ENCODE results near the gene AHCYL2.

AHCYL2 gene

GRCh38 chr7:129338450-129338849 is 113.6 kb downstream of the AHCYL2 start:
- no peaks in the 10 kb centered on the region for H3K27me3 ChIP-seq
- no peak overlapping the region for H3K27ac ChIP-seq
- H3K36me3 ChIP-seq = no peaks in the 10 kb centered on the region
- no peaks in the 10 kb centered on the region for H3K4me1 ChIP-seq (ENCODE audit: control insufficient read depth in 1 of 2, insufficient read depth in 1 of 2, low read depth in 1 of 2, low read length in 1 of 2)
- TF ChIP-seq, protein P1, sequence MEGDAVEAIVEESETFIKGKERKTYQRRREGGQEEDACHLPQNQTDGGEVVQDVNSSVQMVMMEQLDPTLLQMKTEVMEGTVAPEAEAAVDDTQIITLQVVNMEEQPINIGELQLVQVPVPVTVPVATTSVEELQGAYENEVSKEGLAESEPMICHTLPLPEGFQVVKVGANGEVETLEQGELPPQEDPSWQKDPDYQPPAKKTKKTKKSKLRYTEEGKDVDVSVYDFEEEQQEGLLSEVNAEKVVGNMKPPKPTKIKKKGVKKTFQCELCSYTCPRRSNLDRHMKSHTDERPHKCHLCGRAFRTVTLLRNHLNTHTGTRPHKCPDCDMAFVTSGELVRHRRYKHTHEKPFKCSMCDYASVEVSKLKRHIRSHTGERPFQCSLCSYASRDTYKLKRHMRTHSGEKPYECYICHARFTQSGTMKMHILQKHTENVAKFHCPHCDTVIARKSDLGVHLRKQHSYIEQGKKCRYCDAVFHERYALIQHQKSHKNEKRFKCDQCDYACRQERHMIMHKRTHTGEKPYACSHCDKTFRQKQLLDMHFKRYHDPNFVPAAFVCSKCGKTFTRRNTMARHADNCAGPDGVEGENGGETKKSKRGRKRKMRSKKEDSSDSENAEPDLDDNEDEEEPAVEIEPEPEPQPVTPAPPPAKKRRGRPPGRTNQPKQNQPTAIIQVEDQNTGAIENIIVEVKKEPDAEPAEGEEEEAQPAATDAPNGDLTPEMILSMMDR (IDR thresholded peaks at IDR 0.05) = no peak
- H3K4me3 ChIP-seq (ENCODE audit: low read depth in 1 of 2, low read length in 1 of 2) = no peak overlapping the region
- H3K9me3 ChIP-seq = no peaks in the 10 kb centered on the region

DNA sequence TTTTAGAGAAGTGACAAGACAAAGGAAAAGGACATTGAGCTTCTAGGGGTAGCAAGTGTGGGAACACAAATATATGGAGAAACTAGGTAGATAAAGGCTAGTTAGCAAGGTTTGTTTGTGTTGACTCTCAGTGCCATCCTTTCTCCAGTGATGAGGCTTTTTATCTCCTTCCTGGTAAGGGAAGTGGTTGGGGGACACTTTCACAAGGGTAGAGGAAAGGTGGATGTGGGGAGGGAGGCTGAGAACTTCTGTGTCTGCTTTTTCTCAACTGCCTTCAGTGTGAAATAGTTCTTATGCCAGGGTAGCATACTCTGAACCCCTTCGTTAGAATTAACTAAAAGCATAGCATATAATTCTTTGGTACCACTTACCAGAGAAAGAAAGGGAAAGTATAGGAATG is 116.4 kb downstream of the AHCYL2 start:
- Histone ChIP-seq H3K9me3 (no peaks in the 10 kb centered on the region), H3K27me3 (no peaks in the 10 kb centered on the region), H3K4me1 (ENCODE audit: control insufficient read depth in 1 of 2, insufficient read depth in 1 of 2, low read depth in 1 of 2, low read length in 1 of 2) (no peaks in the 10 kb centered on the region), H3K4me3 (ENCODE audit: low read depth in 1 of 2, low read length in 1 of 2) (no peak overlapping the region), H3K36me3 (no peaks in the 10 kb centered on the region), H3K27ac (no peak overlapping the region)
- TF ChIP-seq, protein P1 (IDR thresholded peaks at IDR 0.05) = no peak

- Histone ChIP-seq H3K27ac (no peak overlapping the region), H3K4me1 (ENCODE audit: control insufficient read depth in 1 of 2, insufficient read depth in 1 of 2, low read depth in 1 of 2, low read length in 1 of 2) (no peaks in the 10 kb centered on the region), H3K27me3 (no peaks in the 10 kb centered on the region), H3K36me3 (no peaks in the 10 kb centered on the region), H3K9me3 (no peaks in the 10 kb centered on the region), H3K4me3 (ENCODE audit: low read depth in 1 of 2, low read length in 1 of 2) (no peak overlapping the region)
- TF ChIP-seq, protein P1 (IDR thresholded peaks at IDR 0.05) = no peak
These were observed 117.3 kb downstream of the AHCYL2 start for GRCh38 chr7:129341816-129342806.

- H3K36me3 ChIP-seq = no peaks in the 10 kb centered on the region
- no peak overlapping the region for H3K27ac ChIP-seq
- no peaks in the 10 kb centered on the region for H3K9me3 ChIP-seq
- no peaks in the 10 kb centered on the region for H3K27me3 ChIP-seq
- H3K4me3 ChIP-seq (ENCODE audit: low read depth in 1 of 2, low read length in 1 of 2) = no peak overlapping the region
- TF ChIP-seq, protein P1 (IDR thresholded peaks at IDR 0.05) = no peak
- no peaks in the 10 kb centered on the region for H3K4me1 ChIP-seq (ENCODE audit: control insufficient read depth in 1 of 2, insufficient read depth in 1 of 2, low read depth in 1 of 2, low read length in 1 of 2)
These were observed 118.4 kb downstream of the AHCYL2 start for GRCh38 chr7:129343099-129343700.

DNA sequence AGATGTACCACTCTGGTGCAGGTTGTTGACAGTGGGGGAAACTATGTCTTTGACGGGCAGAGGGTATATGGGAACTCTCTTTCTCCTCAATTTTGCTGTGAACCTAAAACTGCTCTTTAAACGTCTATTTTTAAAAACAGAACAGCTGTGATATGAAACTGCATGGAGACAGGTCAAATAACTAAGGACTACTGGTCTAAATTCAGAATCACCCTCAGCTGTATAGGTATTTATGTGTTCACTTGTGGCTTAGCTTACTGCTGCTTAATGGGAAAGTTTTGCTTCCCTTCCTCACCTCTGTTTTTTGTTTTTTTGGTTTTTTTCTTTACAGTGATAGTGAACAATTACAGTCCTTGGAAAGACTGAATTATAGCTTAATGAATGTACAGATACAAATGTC is 122.5 kb downstream of the AHCYL2 start:
- TF ChIP-seq, protein P1 (IDR thresholded peaks at IDR 0.05) = no peak

More for the DNA sequence above, 122.5 kb downstream of the AHCYL2 start:
- H3K27ac ChIP-seq = no peak overlapping the region
- no peak overlapping the region for H3K4me3 ChIP-seq (ENCODE audit: low read depth in 1 of 2, low read length in 1 of 2)
- H3K36me3 ChIP-seq = no peaks in the 10 kb centered on the region
- no peaks in the 10 kb centered on the region for H3K9me3 ChIP-seq
- no peaks in the 10 kb centered on the region for H3K27me3 ChIP-seq
- H3K4me1 ChIP-seq (ENCODE audit: control insufficient read depth in 1 of 2, insufficient read depth in 1 of 2, low read depth in 1 of 2, low read length in 1 of 2) = no peaks in the 10 kb centered on the region

Measured in neutrophil (primary cell).